AG09309 (cell line): ENCODE data around the gene MRPL51.
"Not testable (repeated sequence)": the region's sequence is repeated elsewhere in the genome, so short reads cannot be mapped to it uniquely, and the experiment has no call there.

ENCODE experiments used
- DNase-seq: peaks from one replicate; pipeline ENCODE4 v3.0.0-alpha.2; 2010; ENCODE audit warnings: low read depth
- H3K4me3 ChIP-seq: 2 replicates; pipeline ENCODE4 v1.5.1; 2011; ENCODE audit warnings: mild to moderate bottlenecking, low read depth, low read length, moderate library complexity; ENCODE audit not compliant: control insufficient read depth
- CTCF ChIP-seq: IDR thresholded peaks from 2 replicates; pipeline ENCODE4 v1.5.1; 2011; ENCODE audit warnings: mild to moderate bottlenecking, low read depth, low read length, inconsistent platforms; ENCODE audit not compliant: insufficient read depth, control insufficient read depth; ENCODE audit errors: missing control alignments

Gene MRPL51

GRCh38 chr12:6524648-6525047, 31.6 kb upstream of the MRPL51 start:
- TF ChIP-seq CTCF, result no peak
- H3K4me3 ChIP-seq, result no peak overlapping the region
- DNase-seq, result no peak

- no peak for DNase-seq
- no peak for TF ChIP-seq CTCF
- H3K4me3 ChIP-seq, result no peak overlapping the region
These were observed 30.6 kb upstream of the MRPL51 start for GRCh38 chr12:6523708-6524107.

GRCh38 chr12:6522193-6522592, 29.1 kb upstream of the MRPL51 start:
- no peak for DNase-seq
- no peak overlapping the region for H3K4me3 ChIP-seq
- TF ChIP-seq CTCF, result no peak

- no peak for TF ChIP-seq CTCF
- no peak for DNase-seq
- no peak overlapping the region for H3K4me3 ChIP-seq
These were observed 27.1 kb upstream of the MRPL51 start for GRCh38 chr12:6520186-6520585.

- DNase-seq, result no peak
- no peak overlapping the region for H3K4me3 ChIP-seq
- TF ChIP-seq CTCF, result no peak
These were observed 15.0 kb upstream of the MRPL51 start for GRCh38 chr12:6508087-6508486.

- no peak overlapping the region for H3K4me3 ChIP-seq
- DNase-seq, result no peak
- no peak for TF ChIP-seq CTCF
These were observed 14.3 kb upstream of the MRPL51 start for GRCh38 chr12:6507102-6507998.

GRCh38 chr12:6500466-6500865, 7.4 kb upstream of the MRPL51 start:
- DNase-seq, result no peak
- H3K4me3 ChIP-seq, result no peak overlapping the region
- no peak for TF ChIP-seq CTCF

- H3K4me3 ChIP-seq, DNase-seq: not testable (repeated sequence)
These were observed 4.2 kb upstream of the MRPL51 start for GRCh38 chr12:6497291-6497690.
